ENCODE measurements around the gene C1QTNF12.

The C1QTNF12 gene

DNA sequence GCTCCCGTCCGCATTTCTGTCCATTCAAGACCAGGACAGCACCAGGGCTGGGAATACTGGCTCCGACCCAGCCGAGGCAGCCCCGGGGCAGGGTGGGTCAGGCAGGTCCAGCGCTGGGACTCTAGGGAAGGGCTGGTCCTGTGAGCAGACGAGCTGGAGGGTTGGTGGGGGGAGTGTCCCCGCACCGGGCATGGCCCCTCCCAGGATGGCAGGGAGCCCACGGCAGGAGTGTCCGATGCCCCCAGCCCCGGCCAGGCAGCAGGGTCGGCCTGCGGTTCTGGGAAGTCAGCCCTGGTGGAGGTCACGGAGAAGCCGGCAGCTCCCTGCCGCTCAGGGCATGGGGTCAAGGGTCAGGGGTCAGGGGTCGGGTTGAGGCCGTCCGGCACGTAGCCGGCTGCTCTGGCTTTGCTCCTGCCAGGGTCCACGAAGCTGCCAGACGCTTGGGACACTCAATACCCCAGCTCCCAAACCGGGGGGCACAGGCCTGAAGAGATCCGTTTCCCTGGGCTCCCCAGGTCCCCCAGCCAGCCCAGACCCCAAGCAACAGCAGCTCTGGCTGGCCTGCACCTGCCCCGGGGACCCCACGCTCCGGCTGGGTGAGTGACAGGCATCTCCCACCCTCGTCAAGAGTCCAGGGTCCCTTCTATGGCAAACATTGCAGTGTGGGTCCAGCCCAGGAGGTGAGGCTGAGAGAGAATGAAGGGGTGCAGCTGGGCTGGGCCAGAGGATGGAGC lies 6.7 kb downstream of the C1QTNF12 start:
- no peak for DNase-seq

- DNase-seq = no peak
Measured at GRCh38 chr1:1239227-1239613, 7.3 kb downstream of the C1QTNF12 start.

DNA sequence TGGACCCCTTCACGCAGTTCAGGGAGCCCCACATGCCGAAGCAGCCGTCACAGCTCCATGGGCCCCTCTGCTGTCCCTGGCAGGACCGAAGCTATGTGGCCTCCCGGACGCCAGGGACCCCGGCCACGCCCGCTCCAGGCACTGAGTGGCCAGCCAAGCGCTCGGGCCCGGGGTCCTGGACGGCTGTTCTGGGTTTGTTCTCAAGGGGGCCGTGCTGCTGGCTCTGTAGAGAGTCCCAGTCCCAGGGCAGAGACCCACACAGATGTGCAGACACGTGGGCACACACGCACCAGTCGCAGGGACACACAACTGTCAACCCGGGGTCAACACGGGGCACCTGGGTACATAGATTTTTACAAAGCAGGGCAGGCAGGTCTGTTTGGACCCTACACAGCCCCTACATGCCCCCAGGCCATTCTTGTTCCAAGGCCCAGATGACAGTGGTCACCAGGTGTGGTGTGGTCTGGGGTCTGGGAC lies 7.8 kb downstream of the C1QTNF12 start:
- no peak for DNase-seq

DNA sequence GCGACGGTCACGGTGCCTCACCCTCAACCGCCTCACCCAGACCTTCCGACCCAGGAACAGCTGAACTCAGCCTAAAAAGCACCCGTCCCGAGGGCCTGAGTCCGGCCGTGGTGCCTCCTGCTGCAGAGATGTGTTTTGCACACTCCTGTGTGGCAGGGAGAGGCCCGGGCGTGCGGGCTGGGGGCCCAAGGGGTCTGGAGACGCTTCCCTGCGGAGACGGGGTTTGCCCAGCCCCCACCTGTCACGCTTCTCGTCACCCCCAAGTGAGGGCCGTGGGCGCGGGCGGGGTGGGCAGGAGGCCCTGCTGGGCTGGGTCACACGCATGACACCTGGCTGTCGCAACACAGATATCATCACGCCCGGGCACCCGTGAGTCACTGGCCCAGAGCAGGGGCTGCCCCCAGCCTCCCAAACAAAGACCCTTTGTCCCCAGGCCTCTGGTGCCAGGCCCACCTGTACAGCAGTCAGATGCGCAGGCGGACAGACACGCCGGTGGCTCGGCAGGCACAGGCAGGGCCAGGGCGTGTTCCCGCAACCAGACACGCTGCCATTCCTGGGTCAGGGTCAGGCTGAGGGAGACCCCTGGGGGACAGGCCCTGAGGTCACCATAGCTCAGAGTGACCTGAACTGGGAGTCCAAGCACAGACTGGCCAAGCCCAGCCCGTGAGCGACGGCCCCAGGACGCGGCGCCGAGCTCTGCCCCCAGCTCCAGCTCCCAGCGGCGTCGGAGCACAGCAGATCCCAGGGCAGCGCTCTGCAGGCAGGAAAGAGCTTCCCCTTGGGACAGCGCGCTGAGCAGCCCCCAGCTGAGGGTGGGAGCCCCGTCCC lies 8.4 kb downstream of the C1QTNF12 start:
- DNase-seq = no peak

DNA sequence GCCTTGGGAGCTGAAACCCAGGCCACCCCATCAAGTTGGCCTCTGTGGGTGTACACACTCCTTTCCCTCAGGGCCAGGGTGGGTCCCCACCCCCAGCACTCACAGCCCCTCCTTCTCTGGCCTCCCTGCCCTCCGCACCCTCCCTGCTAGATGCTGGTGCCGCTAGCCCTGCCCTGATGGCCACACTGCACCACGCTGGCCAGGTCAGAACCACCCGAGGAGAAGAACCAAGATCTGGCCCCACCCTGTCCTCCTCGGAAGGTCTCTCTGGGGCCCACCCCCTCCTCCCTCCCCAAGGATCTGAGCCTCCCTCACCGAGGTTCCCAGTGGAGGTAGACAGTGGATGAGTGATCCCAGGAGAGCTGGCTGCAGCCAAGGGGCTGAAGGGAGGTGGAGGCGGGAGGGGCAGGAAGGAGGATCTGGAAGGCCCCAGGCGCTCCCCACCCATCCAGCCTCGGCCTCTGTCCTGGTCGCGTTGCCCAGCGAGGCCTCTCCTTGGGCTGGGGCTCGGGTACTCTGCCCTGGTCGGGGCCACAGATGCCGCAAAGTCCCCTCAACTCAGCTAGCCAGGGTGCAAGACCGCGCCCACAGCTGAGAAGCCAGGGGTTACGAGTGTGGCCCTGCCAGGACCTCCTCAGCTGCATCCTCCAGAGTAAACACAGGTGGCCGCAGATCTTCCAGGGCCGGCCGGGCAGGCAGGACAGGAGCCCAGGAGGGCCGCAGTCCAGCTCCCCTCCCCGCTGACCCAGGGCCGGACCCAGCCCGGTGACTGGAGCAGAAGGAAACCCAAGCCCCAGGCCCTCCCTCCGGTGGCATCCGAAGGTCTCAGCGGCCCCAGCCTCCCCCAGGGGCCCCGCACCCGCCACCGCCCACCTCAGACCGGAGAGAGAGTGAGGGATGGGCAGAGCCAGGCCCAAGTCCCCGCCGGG lies 9.3 kb downstream of the C1QTNF12 start:
- DNase-seq = no peak

- no peak for DNase-seq
Measured at GRCh38 chr1:1236176-1236763, 10.3 kb downstream of the C1QTNF12 start.

- DNase-seq = no peak
Measured at GRCh38 chr1:1235016-1235744, 11.3 kb downstream of the C1QTNF12 start.

GRCh38 chr1:1234180-1234808 lies 12.2 kb downstream of the C1QTNF12 start:
- no peak for DNase-seq

- DNase-seq = no peak
Measured at GRCh38 chr1:1233567-1233892, 13.0 kb downstream of the C1QTNF12 start.

DNA sequence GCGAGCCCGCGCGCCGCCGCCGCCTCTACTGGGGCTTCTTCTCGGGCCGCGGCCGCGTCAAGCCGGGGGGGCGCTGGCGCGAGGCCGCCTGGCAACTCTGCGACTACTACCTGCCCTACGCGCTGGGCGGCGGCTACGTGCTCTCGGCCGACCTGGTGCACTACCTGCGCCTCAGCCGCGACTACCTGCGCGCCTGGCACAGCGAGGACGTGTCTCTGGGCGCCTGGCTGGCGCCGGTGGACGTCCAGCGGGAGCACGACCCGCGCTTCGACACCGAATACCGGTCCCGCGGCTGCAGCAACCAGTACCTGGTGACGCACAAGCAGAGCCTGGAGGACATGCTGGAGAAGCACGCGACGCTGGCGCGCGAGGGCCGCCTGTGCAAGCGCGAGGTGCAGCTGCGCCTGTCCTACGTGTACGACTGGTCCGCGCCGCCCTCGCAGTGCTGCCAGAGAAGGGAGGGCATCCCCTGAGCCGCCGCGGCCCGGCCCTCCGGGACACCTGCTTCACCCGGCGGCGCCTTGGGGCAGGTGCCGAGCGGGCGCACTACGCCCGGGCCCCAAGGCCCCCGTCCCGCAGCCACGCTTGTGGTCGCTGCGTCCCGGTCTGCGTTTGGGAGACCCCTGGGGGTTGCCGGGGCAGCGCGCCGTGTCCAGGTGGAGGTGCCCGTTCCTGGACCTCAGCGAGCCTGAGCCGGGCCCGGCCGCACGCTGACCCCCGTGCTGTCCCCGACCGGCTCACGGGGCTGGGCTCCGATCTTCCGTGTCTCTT lies 13.5 kb downstream of the C1QTNF12 start:
- no peak for DNase-seq

GRCh38 chr1:1232208-1232795 lies 14.2 kb downstream of the C1QTNF12 start, which contains the start of gene B3GALT6:
TSS of gene B3GALT6 (plus strand) at chr1:1232237. CDS start at chr1:1232279, 42 bp downstream.
- no peak for DNase-seq

DNA sequence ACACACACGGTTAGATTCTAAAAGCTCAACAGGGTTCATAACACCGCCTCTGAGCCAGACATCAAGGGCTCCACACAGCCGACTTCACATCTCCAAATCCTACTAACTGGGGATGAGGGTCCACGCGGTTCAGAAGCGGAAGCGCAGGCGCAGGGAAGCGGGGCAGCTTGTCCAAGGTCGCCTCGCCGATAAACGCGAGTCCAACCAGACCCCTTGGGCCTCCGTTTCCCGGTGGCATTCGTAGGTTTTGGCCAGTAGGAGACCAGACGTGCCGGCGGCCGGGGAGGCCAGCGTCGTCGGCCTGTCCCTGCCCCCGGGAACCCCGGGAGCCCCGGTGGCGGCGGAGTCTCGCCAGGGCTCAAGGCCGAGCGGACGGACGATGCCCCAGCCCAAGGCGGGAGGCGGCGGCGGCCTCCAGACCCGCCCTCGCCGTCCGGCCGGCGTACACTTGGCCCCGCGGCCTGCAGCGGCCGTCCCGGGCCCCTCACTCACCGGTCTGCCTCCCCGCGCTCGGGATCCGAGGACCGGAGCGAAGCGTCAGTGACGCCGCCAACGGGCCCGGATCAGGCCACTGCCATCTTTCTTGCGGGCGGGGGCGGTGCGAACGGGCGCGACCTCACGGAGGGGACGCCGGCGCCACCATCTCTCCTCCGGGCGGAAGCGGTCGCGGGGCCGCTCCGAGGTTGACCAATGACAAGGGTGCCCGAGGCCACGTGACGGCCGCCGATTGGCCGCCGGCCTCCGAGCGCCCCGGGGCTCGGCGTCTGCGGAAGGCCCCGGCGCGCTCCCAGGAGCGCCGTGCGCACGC lies 14.9 kb downstream of the C1QTNF12 start, which contains the start of gene SDF4:
TSS of gene SDF4 (minus strand) at position 602 of the 808 bp plus-strand sequence. CDS start 3,229 bp downstream, outside the sequence.
- peak; percentile 97 for DNase-seq

GRCh38 chr1:1230656-1231399 lies 15.7 kb downstream of the C1QTNF12 start:
- DNase-seq = no peak

GRCh38 chr1:1229770-1230169 lies 16.8 kb downstream of the C1QTNF12 start:
- no peak for DNase-seq

GRCh38 chr1:1228596-1229321 lies 17.8 kb downstream of the C1QTNF12 start:
- no peak for DNase-seq

GRCh38 chr1:1228187-1228586 lies 18.3 kb downstream of the C1QTNF12 start:
- DNase-seq = no peak

DNA sequence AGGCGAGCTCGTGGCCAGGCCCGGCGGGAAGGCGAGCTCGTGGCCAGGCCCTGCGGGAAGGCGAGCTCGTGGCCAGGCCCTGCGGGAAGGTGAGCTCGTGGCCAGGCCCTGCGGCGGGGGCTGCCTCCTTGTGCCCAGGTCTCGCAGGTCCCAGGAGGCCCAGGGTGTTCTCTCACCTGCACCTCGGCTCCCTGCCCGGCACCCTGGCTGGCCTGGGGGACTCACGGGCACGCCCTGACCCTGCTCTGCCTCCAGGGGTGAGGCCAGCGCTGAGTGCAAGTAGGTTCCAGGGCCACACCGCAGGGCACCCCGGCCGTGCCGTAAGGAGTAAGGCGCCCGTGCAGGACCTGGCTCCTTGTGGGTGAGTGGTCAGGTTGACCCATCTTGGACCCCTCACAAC lies 19.1 kb downstream of the C1QTNF12 start:
- no peak for DNase-seq
